HCT116 (cell line): ENCODE results near the gene GPR142. TPM values are rescaled to one million over a fixed set of nuclear protein-coding genes. Genes with fewer than 3 reads are reported as not detected.

Experiments
- ATAC-seq: fragments of 200-7000 bp; cut with Tn5 transposase; 2 replicates; pipeline ENCODE4 v1.9.1; 2020; ENCODE audit warnings: mild to moderate bottlenecking, moderate library complexity
- BruUV-seq: library from RNA; stranded (reverse); fragments of 400-500 nt; replicated peaks from 2 replicates; lab custom pipeline; 2021; lab: Mats Ljungman, UMichigan
- CTCF ChIA-PET: fragments of 300-600 bp; sonication (Branson Sonifier 250); formaldehyde crosslinking; loops from one replicate; lab custom pipeline; 2021; ENCODE audit warnings: antibody characterized with exemption; lab: Charles Lee
- POLR2A ChIA-PET: fragments of 300-600, 350-600 bp; sonication (Branson Sonifier 250); formaldehyde crosslinking; loops from one replicate; lab custom pipeline; 2021; ENCODE audit warnings: antibody characterized with exemption; lab: Charles Lee
- RAD21 ChIA-PET, 2 experiments: fragments of 300-600 bp; sonication (Branson Sonifier 250); formaldehyde crosslinking; loops; one replicate each; lab custom pipeline; 2023; ENCODE audit warnings: low total read pairs in 2 of 2; ENCODE audit not compliant: uncharacterized antibody in 2 of 2, unreplicated experiment in 2 of 2, low non-redundant PET in 1 of 2; lab: Charles Lee
- DNase-seq: peaks from one replicate; pipeline ENCODE4 v3.0.0-alpha.2; 2010; ENCODE audit warnings: low read depth, low spot score
- H2AFZ ChIP-seq: fragments of 200-600 bp; shearing (Covaris generic), sonication (generic); 2 replicates; pipeline ENCODE4 v1.6.1; 2017; ENCODE audit warnings: low read depth, mixed run types, mixed read lengths, antibody characterized with exemption, low read length; ENCODE audit not compliant: poor library complexity, severe bottlenecking
- H3K27ac ChIP-seq: 2 replicates; pipeline ENCODE4 v1.5.1; 2012; ENCODE audit warnings: low read depth, low read length
- H3K27me3 ChIP-seq: fragments of 200-600 bp; sonication (generic); 2 replicates; pipeline ENCODE4 v1.6.1; 2016; ENCODE audit warnings: mixed run types, low read length, mixed read lengths; ENCODE audit not compliant: insufficient read depth
- H3K36me3 ChIP-seq, 2 experiments: fragments of 200-500 bp in 1 of 2; fragments of 200-600 bp in 1 of 2; sonication (Bioruptor generic) in 1 of 2; sonication (generic) in 1 of 2; 2 replicates each; pipeline versions ENCODE4 v1.5.1 to v1.6.1; 2014 to 2016; ENCODE audit warnings: low read length in 2 of 2, inconsistent platforms in 1 of 2, mixed read lengths in 1 of 2, mixed run types in 1 of 2; ENCODE audit not compliant: insufficient read depth in 2 of 2, control insufficient read depth in 1 of 2
- H3K4me1 ChIP-seq, 2 experiments: fragments of 200-600 bp in 1 of 2; sonication (generic) in 1 of 2; 2 replicates each; pipeline versions ENCODE4 v1.5.1 to v1.6.1; 2012 to 2017; ENCODE audit warnings: low read length in 2 of 2, inconsistent platforms in 1 of 2, mild to moderate bottlenecking in 1 of 2, mixed read lengths in 1 of 2, mixed run types in 1 of 2, moderate library complexity in 1 of 2; ENCODE audit not compliant: insufficient read depth in 2 of 2, control insufficient read depth in 1 of 2
- H3K4me2 ChIP-seq: fragments of 200-600 bp; sonication (generic); 2 replicates; pipeline ENCODE4 v1.6.1; 2017; ENCODE audit warnings: mixed run types, low read length, mixed read lengths
- H3K4me3 ChIP-seq, 2 experiments: fragments of 200-600 bp in 1 of 2; sonication (generic) in 1 of 2; replicated peaks in 1 of 2; 2 replicates each; pipeline ENCODE4 v1.5.1; 2011 to 2016; ENCODE audit warnings: low read length in 2 of 2, control low read depth in 1 of 2, low read depth in 1 of 2, mild to moderate bottlenecking in 1 of 2, mixed read lengths in 1 of 2, mixed run types in 1 of 2
- H3K79me2 ChIP-seq: fragments of 200-600 bp; sonication (generic); 2 replicates; pipeline ENCODE4 v1.6.1; 2017; ENCODE audit warnings: mild to moderate bottlenecking, mixed run types, low read length, moderate library complexity, mixed read lengths; ENCODE audit not compliant: insufficient read depth
- H3K9ac ChIP-seq: fragments of 200-600 bp; sonication (generic); 2 replicates; pipeline ENCODE4 v1.6.1; 2016; ENCODE audit warnings: low read length, mixed read lengths
- H3K9me2 ChIP-seq: fragments of 200-600 bp; sonication (generic), shearing (Covaris generic); 2 replicates; pipeline ENCODE4 v1.6.1; 2017; ENCODE audit warnings: mixed run types, mild to moderate bottlenecking, moderate library complexity; ENCODE audit not compliant: insufficient read depth
- H3K9me3 ChIP-seq, 2 experiments: fragments of 200-500 bp in 1 of 2; fragments of 200-600 bp in 1 of 2; sonication (Bioruptor generic) in 1 of 2; sonication (generic) in 1 of 2; 2 replicates each; pipeline ENCODE4 v1.6.1; 2014 to 2017; ENCODE audit warnings: low read length in 2 of 2, mixed read lengths in 2 of 2, inconsistent platforms in 1 of 2, low read depth in 1 of 2, mild to moderate bottlenecking in 1 of 2, mixed run types in 1 of 2, moderate library complexity in 1 of 2; ENCODE audit not compliant: control insufficient read depth in 1 of 2, insufficient read depth in 1 of 2
- H4K20me1 ChIP-seq: fragments of 200-600 bp; sonication (generic), shearing (Covaris generic); 2 replicates; pipeline ENCODE4 v1.6.1; 2017; ENCODE audit warnings: mixed run types, mild to moderate bottlenecking, moderate library complexity; ENCODE audit not compliant: insufficient read depth
- CBX3 ChIP-seq: IDR thresholded peaks from 2 replicates; pipeline ENCODE4 v1.6.1; 2012; ENCODE audit warnings: low read depth
- EZH2phosphoT487 ChIP-seq: fragments of 200-600 bp; IDR thresholded peaks from 2 replicates; pipeline ENCODE4 v1.6.1; 2018; ENCODE audit warnings: antibody characterized with exemption, borderline replicate concordance
- POLR2A ChIP-seq: IDR thresholded peaks from 2 replicates; pipeline ENCODE4 v1.7.0; 2011; ENCODE audit warnings: borderline replicate concordance; ENCODE audit not compliant: insufficient read depth, insufficient read length; ENCODE audit errors: extremely low read depth
- POLR2AphosphoS5 ChIP-seq: IDR thresholded peaks from 2 replicates; pipeline ENCODE4 v1.6.1; 2011; ENCODE audit warnings: mild to moderate bottlenecking, low read depth, low read length, moderate library complexity
- SRF ChIP-seq: IDR thresholded peaks from 2 replicates; pipeline ENCODE4 v1.6.1; 2012; ENCODE audit warnings: low read depth
- TCF7L2 ChIP-seq: IDR thresholded peaks from 2 replicates; pipeline ENCODE4 v1.7.0; 2011; ENCODE audit warnings: borderline replicate concordance, inconsistent platforms; ENCODE audit not compliant: insufficient read depth, insufficient read length; ENCODE audit errors: extremely low read depth
- YY1 ChIP-seq: IDR thresholded peaks from 2 replicates; pipeline ENCODE4 v1.6.1; 2011; ENCODE audit warnings: low read length, low read depth, moderate library complexity, mild to moderate bottlenecking; ENCODE audit not compliant: insufficient replicate concordance; ENCODE audit errors: extremely low read depth
- ZFX ChIP-seq: fragments of 450-650 bp; IDR thresholded peaks from 2 replicates; pipeline ENCODE4 v1.6.1; 2017
- ZNF274 ChIP-seq: fragments of 200-500 bp; sonication (Bioruptor generic); IDR thresholded peaks from 2 replicates; pipeline ENCODE4 v1.6.1; 2014; ENCODE audit warnings: mild to moderate bottlenecking, low read depth, low read length, inconsistent platforms
- intact Hi-C: fragments of 100-400 bp; cut with micrococcal nuclease; formaldehyde crosslinking; loops from 2 replicates; pipeline ENCODE4 v1.10.0; 2022
- total RNA-seq: library from RNA; stranded (reverse); gene quantifications from one replicate; pipeline ENCODE4 v1.2.1, GENCODE V29; 2021; ENCODE audit not compliant: unreplicated experiment
- TF ChIP-seq, protein P1 (sequence below): IDR thresholded peaks from 2 replicates; pipeline ENCODE4 v1.6.1; 2012
- TF ChIP-seq, protein P2 (sequence below): IDR thresholded peaks from 2 replicates; pipeline ENCODE4 v1.6.1; 2011; ENCODE audit warnings: mild to moderate bottlenecking, low read length, moderate library complexity; ENCODE audit not compliant: insufficient replicate concordance; ENCODE audit errors: extremely low read depth

The GPR142 gene
- total RNA-seq, 1 experiment from 2014 or later = not detected

DNA sequence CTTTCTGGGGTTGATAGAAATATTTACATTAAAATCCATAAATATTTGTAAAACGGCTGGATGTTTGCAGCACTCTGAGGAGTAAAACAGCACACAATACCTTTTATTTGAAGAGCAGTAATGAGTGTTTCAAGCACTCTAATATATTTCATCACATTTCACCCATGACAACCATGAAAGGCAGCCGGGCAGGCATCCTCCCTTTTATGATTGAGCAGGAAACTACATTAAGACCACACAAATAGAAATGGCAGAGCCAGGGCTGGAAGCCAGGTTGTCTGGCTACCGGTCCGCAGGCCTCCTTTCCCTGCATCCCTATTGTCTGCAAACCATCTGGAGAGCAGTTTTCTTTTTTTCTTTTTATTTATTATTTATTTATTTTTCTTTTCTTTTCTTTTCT, 41.5 kb downstream of the GPR142 start:
- DNase-seq (no peak), ATAC-seq (no peak)
- ChIA-PET CTCF (interaction anchor here (1.2 kb wide), 1 partner anchor 46 kb away, joined by 6 read pairs; no protein-coding TSS in a partner anchor), RAD21 (interaction anchor here (0.9 to 1.6 kb wide), 3 partner anchors 30 to 48 kb away, joined by 3 to 4 read pairs (median 3); no protein-coding TSS in a partner anchor), POLR2A (no interaction called here)
- H3K27me3 ChIP-seq = no peaks in the 10 kb centered on the region
- no peak overlapping the region for H3K27ac ChIP-seq
- H3K4me1 ChIP-seq = peaks cover 0 to 19% of the 10 kb centered on the region in 2 experiments; a peak in 2 of 4 replicates
- no peaks in the 10 kb centered on the region for H3K9me3 ChIP-seq
- H3K4me3 ChIP-seq = no peak overlapping the region
- H2AFZ ChIP-seq = no peak overlapping the region
- no peak for TF ChIP-seq POLR2AphosphoS5
- TF ChIP-seq, protein P1, sequence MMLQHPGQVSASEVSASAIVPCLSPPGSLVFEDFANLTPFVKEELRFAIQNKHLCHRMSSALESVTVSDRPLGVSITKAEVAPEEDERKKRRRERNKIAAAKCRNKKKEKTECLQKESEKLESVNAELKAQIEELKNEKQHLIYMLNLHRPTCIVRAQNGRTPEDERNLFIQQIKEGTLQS = no peak
- no peak for TF ChIP-seq ZNF274
- no peak for TF ChIP-seq TCF7L2
- TF ChIP-seq CBX3 = no peak
- TF ChIP-seq, protein P2, sequence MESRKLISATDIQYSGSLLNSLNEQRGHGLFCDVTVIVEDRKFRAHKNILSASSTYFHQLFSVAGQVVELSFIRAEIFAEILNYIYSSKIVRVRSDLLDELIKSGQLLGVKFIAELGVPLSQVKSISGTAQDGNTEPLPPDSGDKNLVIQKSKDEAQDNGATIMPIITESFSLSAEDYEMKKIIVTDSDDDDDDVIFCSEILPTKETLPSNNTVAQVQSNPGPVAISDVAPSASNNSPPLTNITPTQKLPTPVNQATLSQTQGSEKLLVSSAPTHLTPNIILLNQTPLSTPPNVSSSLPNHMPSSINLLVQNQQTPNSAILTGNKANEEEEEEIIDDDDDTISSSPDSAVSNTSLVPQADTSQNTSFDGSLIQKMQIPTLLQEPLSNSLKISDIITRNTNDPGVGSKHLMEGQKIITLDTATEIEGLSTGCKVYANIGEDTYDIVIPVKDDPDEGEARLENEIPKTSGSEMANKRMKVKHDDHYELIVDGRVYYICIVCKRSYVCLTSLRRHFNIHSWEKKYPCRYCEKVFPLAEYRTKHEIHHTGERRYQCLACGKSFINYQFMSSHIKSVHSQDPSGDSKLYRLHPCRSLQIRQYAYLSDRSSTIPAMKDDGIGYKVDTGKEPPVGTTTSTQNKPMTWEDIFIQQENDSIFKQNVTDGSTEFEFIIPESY = no peak
- no peak for TF ChIP-seq SRF
- no peak for TF ChIP-seq YY1
- no peak for TF ChIP-seq POLR2A
- TF ChIP-seq EZH2phosphoT487 = no peak
- TF ChIP-seq ZFX = no peak
- no peaks in the 10 kb centered on the region for H3K36me3 ChIP-seq
- no peaks in the 10 kb centered on the region for H4K20me1 ChIP-seq
- H3K9ac ChIP-seq = no peak overlapping the region
- no peak overlapping the region for H3K4me2 ChIP-seq
- no peaks in the 10 kb centered on the region for H3K9me2 ChIP-seq
- no TSS peak for BruUV-seq
- no peaks in the 10 kb centered on the region for H3K79me2 ChIP-seq
- intact Hi-C loops = no loop called here
